Lower leg skin (tissue), 4 donors: ENCODE measurements around the gene NFKBIA. TPM values are rescaled to one million over a fixed set of nuclear protein-coding genes. Genes with fewer than 3 reads are reported as not detected.

Experiments
- DNase-seq, 2 donors: peaks; one replicate each; pipeline ENCODE4 v3.0.0-alpha.2; 2019; ENCODE audit warnings: low spot score in 2 of 2
- H3K4me3 ChIP-seq: fragments of 200-600 bp; sonication (generic); 2 replicates; pipeline ENCODE4 v1.5.1; 2017; ENCODE audit warnings: mild to moderate bottlenecking, low read depth; ENCODE audit not compliant: poor library complexity, severe bottlenecking
- CTCF ChIP-seq, 3 donors: fragments of 450-650 bp; IDR thresholded peaks; one replicate each; pipeline ENCODE4 v1.5.1; 2016; ENCODE audit warnings: antibody characterized with exemption in 3 of 3, mild to moderate bottlenecking in 3 of 3, moderate library complexity in 2 of 3
- POLR2A ChIP-seq, 2 donors: fragments of 450-650 bp; IDR thresholded peaks; one replicate each; pipeline ENCODE4 v1.6.1; 2016 to 2017; ENCODE audit warnings: antibody characterized with exemption in 2 of 2, mild to moderate bottlenecking in 1 of 2, moderate library complexity in 1 of 2
- WGBS, 2 donors: methylation state at CpG; one replicate each; pipeline ENCODE4 v1.1.5; 2018; 5-methylcytosine and 5-hydroxymethylcytosine counted together
- intact Hi-C: fragments of 100-400 bp; cut with DNase I; formaldehyde crosslinking; loops from one replicate; pipeline ENCODE4 v1.15.0; 2023; ENCODE audit warnings: low total_unique reads
- total RNA-seq, 4 donors: library from RNA; depleted of rRNA; stranded (reverse); fragments of >200 nt; gene quantifications; one replicate each; pipeline ENCODE4 v1.1.0, GENCODE V29; 2016

Gene NFKBIA
- total RNA-seq, 4 donors from 2014 or later: 431 to 923 (median 565) TPM

GRCh38 chr14:35402323-35403113 lies 2.0 kb downstream of the NFKBIA start:
- TF ChIP-seq CTCF (IDR thresholded peaks at IDR 0.05) (no peak), POLR2A (IDR thresholded peaks at IDR 0.05) (no peak)
- intact Hi-C loops: loop anchor here (5.0 to 10.0 kb wide), 2 partner anchors 65 to 168 kb away; no protein-coding TSS in a partner anchor
- WGBS, 2 donors: 18 to 21% methylated on average over 14 of the region's 14 CpGs
- H3K4me3 ChIP-seq: peak overlapping the region; percentile 78
- peak in 1 of 2 donors; percentile 36 for DNase-seq

DNA sequence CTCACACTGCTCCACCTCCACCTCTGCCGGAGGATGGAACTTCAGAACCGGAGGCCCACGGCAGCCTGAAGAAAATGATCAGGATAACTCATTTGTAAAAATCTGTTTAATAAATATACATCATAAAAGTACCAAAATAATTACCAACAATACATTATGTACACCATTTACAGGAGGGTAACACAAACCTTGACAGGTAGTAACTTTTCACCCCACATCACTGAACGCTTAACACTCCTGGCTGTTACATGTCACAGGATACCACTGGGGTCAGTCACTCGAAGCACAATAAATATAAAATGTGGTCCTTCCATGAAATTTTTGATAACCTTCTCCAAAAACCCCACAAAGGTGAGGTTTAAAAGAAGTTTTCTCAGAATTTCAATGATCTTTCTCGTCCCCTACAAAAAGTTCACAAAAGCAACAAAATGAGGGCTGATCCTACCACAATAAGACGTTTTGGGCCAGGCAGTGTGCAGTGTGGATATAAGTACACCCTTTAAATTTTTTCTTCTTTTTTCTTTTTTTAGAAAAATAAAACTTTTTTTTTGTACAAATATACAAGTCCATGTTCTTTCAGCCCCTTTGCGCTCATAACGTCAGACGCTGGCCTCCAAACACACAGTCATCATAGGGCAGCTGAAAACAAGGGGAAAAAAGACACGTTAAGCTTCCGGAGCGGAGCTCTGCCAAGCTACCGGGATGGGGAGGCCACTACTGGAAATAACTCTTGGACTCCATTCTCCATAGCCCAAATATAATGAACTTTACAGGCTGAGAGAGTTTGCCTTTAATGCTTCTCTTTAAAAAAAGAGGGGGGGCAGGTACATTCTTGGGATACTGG lies 2.9 kb downstream of the NFKBIA start:
- WGBS, 2 donors: 26 to 30% methylated on average over 14 of the region's 14 CpGs
- no peak for TF ChIP-seq CTCF (IDR thresholded peaks at IDR 0.05)
- TF ChIP-seq POLR2A (IDR thresholded peaks at IDR 0.05): no peak
- peak overlapping the region; percentile 78 for H3K4me3 ChIP-seq

DNA sequence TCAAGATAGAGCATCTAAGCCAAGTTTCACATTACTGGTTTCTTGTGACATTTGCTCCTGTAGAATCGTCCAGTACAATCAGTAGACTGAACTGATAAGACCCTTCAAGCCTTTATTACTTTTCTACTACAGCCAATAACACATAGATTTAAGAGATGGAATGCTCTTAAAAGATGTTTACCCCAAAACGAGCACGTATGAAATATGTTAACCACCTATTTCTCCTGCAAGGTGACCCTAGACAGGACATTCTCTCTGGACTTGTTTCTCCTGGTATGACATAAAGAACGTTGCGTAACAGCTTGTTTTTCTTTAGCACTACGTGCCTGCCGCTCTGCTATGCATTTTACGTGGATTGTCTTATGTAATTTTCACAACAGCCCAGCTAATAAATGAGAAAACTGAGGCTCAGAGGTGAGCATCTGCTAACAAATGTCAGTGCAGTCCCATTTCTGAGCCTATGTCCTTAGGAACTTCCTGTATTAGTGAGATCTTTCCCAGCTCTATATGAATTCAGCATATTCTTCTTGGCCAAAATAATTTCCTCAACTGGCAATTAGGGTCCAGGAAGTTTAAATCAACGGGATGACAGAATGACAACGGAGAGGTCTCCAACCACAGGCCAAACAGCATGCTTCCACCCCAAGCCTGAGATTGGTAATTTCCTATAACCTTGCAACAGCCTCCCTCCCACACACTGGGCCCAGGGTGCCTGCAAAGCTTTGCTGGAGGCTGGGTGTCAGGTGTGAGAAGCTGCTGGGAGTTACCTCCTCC lies 3.7 kb downstream of the NFKBIA start:
- no peak for DNase-seq
- intact Hi-C loops: loop anchor here (5.0 to 10.0 kb wide), 2 partner anchors 64 to 166 kb away; no protein-coding TSS in a partner anchor
- TF ChIP-seq CTCF (IDR thresholded peaks at IDR 0.05): no peak
- TF ChIP-seq POLR2A (IDR thresholded peaks at IDR 0.05): no peak
- peak overlapping the region; percentile 7 for H3K4me3 ChIP-seq
- WGBS, 2 donors: 41 to 49% methylated on average over 10 of the region's 10 CpGs

More for the DNA sequence above, 2.9 kb downstream of the NFKBIA start:
- intact Hi-C loops: loop anchor here (5.0 to 10.0 kb wide), 2 partner anchors 64 to 167 kb away; no protein-coding TSS in a partner anchor
- DNase-seq: no peak

DNA sequence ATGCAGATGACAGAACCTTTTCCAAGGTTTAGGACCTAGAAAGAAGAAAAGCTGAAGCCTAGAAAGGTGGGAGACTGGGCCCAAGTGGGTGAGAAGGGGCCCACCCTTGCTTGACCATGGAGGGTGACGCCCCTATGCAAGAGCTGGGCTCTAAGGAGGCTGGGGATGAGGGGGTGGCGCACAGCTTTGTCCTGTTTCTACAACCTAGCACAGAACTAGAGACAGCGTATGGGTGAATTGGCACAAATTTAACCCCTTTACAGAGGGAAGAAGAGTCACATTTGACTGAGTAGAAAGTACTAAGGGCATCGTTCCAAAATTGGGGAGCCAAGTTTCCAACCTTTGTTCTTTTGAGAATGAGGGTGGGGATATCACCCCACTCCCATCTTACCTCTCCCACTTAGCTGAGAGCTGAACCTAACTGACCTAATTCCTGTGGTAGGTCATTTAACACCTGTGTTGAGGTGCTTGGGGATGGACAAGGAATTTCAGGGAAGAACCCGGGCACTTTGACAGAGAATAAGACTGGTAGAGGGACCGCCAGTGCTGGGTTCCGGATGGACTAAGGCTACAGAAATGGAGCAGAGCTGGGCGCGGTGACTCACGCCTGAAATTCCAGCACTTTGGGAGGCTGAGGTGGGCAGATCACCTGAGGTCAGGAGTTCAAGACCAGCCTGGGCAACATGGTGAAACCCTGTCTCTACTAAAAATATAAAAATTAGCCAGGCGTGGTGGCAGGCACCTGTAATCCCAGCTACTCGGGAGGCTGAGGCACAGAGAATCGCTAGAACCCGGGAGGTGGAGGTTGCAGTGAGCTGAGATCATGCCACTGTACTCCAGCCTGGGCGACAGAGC lies 5.2 kb downstream of the NFKBIA start:
- intact Hi-C loops: no loop called here
- no peak for TF ChIP-seq CTCF (IDR thresholded peaks at IDR 0.05)
- TF ChIP-seq POLR2A (IDR thresholded peaks at IDR 0.05): no peak
- no peak overlapping the region for H3K4me3 ChIP-seq
- DNase-seq: no peak
- WGBS, 2 donors: 83 to 85% methylated on average over 15 of the region's 15 CpGs
